Suppressor macrophage (primary cell): Measurements from ENCODE around the gene CORT.
A peak's percentile ranks its signal among the peaks of the same experiment; 100 is the strongest.

Source experiments
- DNase-seq, 4 experiments: peaks; one replicate each; pipeline ENCODE4 v3.0.0-alpha.2; 2020 to 2022

Gene CORT

GRCh38 chr1:10474613-10475507 is 25.0 kb downstream of the CORT start, which contains the start of gene PEX14:
Gene PEX14 (plus strand): TSS chr1:10474950. CDS start chr1:10474967, 17 bp downstream.
- peak; percentile 89 to 95 (median 92) for DNase-seq

GRCh38 chr1:10475510-10475909 is 25.7 kb downstream of the CORT start:
- DNase-seq = no peak

- no peak for DNase-seq
Measured at GRCh38 chr1:10479296-10479695, 29.5 kb downstream of the CORT start.

DNA sequence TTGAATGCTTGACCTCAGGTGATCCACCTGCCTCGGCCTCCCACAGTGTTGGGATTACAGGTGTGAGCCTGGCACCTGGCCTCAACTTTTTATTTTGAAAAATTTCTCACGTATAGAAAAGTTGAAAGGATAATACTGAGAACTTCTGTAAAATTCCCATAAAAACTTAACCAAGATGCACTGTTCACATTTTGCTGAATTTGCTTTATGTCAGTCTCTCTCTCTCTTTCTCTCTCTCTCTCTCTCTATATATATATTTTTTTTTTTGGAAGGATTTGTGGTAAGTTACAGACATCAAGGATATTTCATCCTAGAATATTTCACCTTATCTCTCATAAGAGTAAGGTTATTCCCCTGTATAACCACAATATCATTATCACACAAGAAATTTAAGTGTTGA is 30.8 kb downstream of the CORT start:
- DNase-seq = no peak

GRCh38 chr1:10484521-10484920 is 34.7 kb downstream of the CORT start:
- DNase-seq = peak; percentile 89 to 97 (median 92)

DNA sequence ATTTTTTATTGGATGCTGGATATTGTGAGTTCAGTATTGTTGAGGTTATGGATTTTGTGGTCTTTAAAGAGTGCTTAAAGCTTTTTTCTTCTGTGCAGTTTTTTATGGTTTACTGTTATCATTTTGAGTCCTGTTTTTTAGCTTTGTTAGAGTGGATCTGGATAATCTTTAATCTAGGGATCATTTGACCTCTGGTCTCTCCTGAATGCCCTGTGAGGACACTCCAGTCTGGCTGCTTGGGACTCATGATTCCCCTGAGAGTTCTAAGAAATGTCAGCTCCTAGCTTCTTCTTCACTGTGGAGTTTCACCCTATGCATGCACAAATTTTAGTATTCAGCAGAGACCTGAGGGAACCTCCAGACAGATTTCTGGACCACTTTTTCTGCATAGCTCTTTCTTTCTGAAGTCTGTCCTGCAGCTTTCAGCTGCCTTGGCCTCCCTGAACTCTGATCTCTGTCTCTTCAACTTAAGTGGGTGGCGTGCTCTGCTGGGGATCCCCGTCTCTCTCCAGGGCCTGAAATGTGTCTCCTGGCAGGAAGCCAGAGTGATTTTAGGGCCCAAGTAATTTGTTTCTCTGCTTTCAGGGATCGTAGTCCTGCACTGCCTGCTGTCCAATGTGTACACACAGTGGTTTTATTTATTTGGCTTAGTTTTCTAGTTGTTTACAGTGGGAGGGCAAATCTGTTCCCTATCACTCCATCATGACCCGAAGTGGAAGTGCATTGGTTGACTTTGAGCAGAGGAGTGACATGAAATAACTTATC is 39.6 kb downstream of the CORT start:
- no peak for DNase-seq

GRCh38 chr1:10490286-10490970 is 40.6 kb downstream of the CORT start:
- DNase-seq = no peak

DNA sequence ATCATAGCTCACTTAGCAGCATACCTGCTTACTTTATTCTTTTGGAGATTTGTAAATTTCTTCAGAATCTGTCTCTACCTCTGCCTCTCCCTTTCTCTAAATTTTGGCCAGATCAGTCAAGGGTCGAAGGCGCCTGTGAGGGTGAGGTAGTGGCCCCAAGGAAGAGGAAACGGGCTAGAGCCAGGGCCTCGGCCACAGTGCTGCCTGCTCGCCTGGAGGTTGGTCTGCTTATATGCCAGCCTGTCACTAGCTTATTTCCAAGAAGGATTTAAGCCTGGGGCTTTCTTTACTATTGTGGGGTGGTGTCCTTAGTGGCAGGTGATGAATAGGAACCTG is 44.6 kb downstream of the CORT start:
- DNase-seq = no peak

- peak; percentile 75 to 91 (median 86) for DNase-seq
Measured at GRCh38 chr1:10494754-10495474, 45.1 kb downstream of the CORT start.

DNA sequence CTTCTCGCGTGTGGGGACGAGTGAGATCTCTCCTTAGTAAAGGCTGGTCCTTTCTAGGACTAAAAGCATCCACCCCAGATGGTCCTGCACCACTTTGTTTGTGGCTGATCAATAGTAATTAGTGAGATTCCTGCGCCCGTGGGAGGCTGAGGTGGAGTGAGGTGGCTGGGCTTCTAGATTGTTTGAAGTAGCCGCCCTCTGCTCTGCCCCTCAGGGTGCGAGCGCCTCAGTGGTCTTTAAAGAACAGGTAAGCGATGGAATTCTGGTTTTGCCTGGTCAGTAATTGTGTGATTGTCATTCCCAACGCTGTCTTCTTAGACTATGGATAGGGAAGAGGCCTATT is 45.6 kb downstream of the CORT start:
- no peak for DNase-seq

- peak in 2 of 4 experiments; percentile 22 to 34 for DNase-seq
Measured at GRCh38 chr1:10495952-10496351, 46.1 kb downstream of the CORT start.

GRCh38 chr1:10497109-10497508 is 47.3 kb downstream of the CORT start:
- no peak for DNase-seq

- no peak for DNase-seq
Measured at GRCh38 chr1:10498231-10498630, 48.4 kb downstream of the CORT start.
